HG03196 (cell line): ENCODE measurements around the gene EID2B.

ENCODE experiments used
- ATAC-seq: cut with Tn5 transposase; IDR thresholded peaks from one replicate; pipeline ENCODE4 v1.9.1; 2021; ENCODE audit not compliant: unreplicated experiment

EID2B gene

GRCh38 chr19:39533003-39533512 lies 406 bp upstream of the EID2B start:
- no peak for ATAC-seq

- no peak for ATAC-seq
Measured at GRCh38 chr19:39531834-39532232, 819 bp downstream of the EID2B start.

GRCh38 chr19:39525205-39525604 lies 7.4 kb downstream of the EID2B start:
- no peak for ATAC-seq

GRCh38 chr19:39524495-39524894 lies 8.2 kb downstream of the EID2B start:
- no peak for ATAC-seq

- ATAC-seq = no peak
Measured at GRCh38 chr19:39520541-39521484, 11.8 kb downstream of the EID2B start.

- ATAC-seq = no peak
Measured at GRCh38 chr19:39518975-39519374, 13.7 kb downstream of the EID2B start.

GRCh38 chr19:39518458-39518857 lies 14.2 kb downstream of the EID2B start:
- no peak for ATAC-seq

GRCh38 chr19:39517432-39517831 lies 15.2 kb downstream of the EID2B start:
- no peak for ATAC-seq

GRCh38 chr19:39516270-39516669 lies 16.4 kb downstream of the EID2B start:
- ATAC-seq = no peak

- ATAC-seq = no peak
Measured at GRCh38 chr19:39515551-39516191, 17.0 kb downstream of the EID2B start.

- ATAC-seq = no peak
Measured at GRCh38 chr19:39514840-39515550, 17.7 kb downstream of the EID2B start, which contains the start of gene SELENOV. Gene SELENOV, plus strand, starts transcription at chr19:39515139. Its CDS starts 74 bp downstream, at chr19:39515213.

- ATAC-seq = no peak
Measured at GRCh38 chr19:39512988-39513387, 19.7 kb downstream of the EID2B start.

GRCh38 chr19:39509233-39509632 lies 23.4 kb downstream of the EID2B start:
- no peak for ATAC-seq

GRCh38 chr19:39508629-39509028 lies 24.0 kb downstream of the EID2B start:
- no peak for ATAC-seq

- ATAC-seq = no peak
Measured at GRCh38 chr19:39507715-39508364, 24.8 kb downstream of the EID2B start.

GRCh38 chr19:39506944-39507714 lies 25.5 kb downstream of the EID2B start:
- no peak for ATAC-seq

GRCh38 chr19:39506598-39506943 lies 26.1 kb downstream of the EID2B start:
- no peak for ATAC-seq

GRCh38 chr19:39502640-39503417 lies 29.8 kb downstream of the EID2B start:
- peak; percentile 59 for ATAC-seq

- no peak for ATAC-seq
Measured at GRCh38 chr19:39501340-39501739, 31.3 kb downstream of the EID2B start.
